Activated T-cell treated with anti-CD3 and anti-CD28 coated beads, Interleukin-2, amount 50 U/mL, for 24 hours (primary cell): Measurements from ENCODE around the gene ANKRD9.
A peak's percentile ranks its signal among the peaks of the same experiment; 100 is the strongest.
"Not testable (repeated sequence)": the region's sequence is repeated elsewhere in the genome, so short reads cannot be mapped to it uniquely, and the experiment has no call there.

ENCODE experiments used
- DNase-seq: peaks from one replicate; pipeline ENCODE4 v3.0.0-alpha.2; 2020
- H3K27ac Mint-ChIP-seq: 2 replicates; pipeline ENCODE4 v1.8.0; 2020; ENCODE audit warnings: mild to moderate bottlenecking, mixed read lengths
- H3K27me3 Mint-ChIP-seq: 2 replicates; pipeline ENCODE4 v1.8.0; 2020; ENCODE audit warnings: mixed read lengths
- H3K36me3 Mint-ChIP-seq: 2 replicates; pipeline ENCODE4 v1.8.0; 2020; ENCODE audit warnings: low read depth, mixed read lengths
- H3K4me1 Mint-ChIP-seq: 2 replicates; pipeline ENCODE4 v1.8.0; 2020; ENCODE audit warnings: low read depth, mixed read lengths
- H3K4me3 Mint-ChIP-seq: 2 replicates; pipeline ENCODE4 v1.8.0; 2020; ENCODE audit warnings: mild to moderate bottlenecking, moderate library complexity, mixed read lengths
- H3K9me3 Mint-ChIP-seq: 2 replicates; pipeline ENCODE4 v1.8.0; 2020; ENCODE audit warnings: mixed read lengths

The ANKRD9 gene, protein sequence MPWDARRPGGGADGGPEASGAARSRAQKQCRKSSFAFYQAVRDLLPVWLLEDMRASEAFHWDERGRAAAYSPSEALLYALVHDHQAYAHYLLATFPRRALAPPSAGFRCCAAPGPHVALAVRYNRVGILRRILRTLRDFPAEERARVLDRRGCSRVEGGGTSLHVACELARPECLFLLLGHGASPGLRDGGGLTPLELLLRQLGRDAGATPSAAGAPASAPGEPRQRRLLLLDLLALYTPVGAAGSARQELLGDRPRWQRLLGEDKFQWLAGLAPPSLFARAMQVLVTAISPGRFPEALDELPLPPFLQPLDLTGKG

DNA sequence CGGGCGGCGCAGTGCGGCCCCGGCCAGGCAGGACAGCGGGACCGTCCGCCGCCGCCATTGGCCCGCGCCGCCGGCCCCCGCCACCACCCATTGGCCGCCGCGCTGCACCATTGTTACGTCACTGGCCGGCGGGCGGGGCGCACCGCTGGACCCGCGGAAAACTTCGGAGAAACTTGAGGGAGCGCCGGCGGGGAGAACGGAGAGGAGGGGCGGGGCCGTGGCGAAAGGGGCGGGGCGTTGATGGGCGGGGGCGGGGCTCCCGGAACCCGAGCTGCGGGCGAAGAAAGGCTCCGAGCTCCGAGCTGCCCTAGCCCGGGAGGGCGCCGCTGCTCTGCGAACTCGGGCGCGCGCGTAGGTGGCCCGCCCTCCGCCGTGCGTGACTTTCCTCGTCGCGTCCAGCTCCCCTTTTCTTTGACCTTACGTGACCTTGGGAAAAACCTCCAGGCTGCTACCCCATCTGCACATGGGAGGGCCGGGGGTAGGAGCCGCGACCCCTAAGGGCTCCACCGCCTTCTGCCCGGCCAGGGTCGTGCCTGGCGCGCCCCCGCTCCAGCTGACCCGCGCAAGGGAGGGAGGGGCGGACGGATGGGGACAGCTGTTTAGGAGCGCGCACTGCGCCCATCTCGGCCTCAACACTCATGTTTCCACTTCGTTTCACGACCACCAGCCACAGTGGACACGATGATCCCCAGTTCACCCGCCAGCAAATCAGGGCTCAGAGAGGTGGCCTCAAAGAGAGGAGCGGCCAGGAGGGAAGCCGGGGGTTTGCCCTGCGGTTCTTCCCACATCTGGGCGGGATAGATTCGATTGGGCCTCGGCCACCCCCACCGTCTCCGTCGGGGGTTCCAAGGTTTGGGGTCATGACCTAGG lies at the start of gene ANKRD9:
ANKRD9 (minus strand) TSS at position 31 of the 870 bp plus-strand sequence. CDS start 1,887 bp downstream, outside the sequence.
- peak; percentile 94 for DNase-seq
- Mint-ChIP-seq H3K4me3 (peak within 1 kb of the TSS; percentile 76), H3K4me1 (peaks cover 17% of the 10 kb centered on the region), H3K27me3 (peaks cover 8% of the 10 kb centered on the region), H3K9me3 (no peaks in the 10 kb centered on the region), H3K27ac (peak within 1 kb of the TSS; percentile 34), H3K36me3 (peaks cover 5% of the 10 kb centered on the region)

DNA sequence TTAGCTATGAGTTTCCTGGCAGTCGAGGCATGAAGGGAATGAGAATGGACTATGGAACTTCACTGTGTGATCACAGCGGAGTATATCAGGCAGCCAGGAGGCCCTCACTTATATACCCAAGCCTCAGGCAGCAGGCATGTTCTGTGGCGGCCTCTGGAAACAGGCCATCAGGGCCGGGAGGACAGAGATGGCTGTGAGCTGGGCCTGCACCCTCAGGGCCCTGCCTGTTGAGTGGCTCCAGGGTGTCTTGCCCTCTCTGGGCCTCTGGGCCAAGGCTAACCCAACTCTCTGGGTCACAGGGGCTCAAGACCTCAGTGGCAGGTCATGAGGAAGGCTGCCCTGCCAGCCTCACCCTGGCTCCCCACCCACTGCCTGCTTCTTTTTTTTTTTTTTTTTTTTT lies 49.0 kb upstream of the ANKRD9 start:
- H3K36me3 Mint-ChIP-seq, result no peaks in the 10 kb centered on the region
- H3K9me3 Mint-ChIP-seq, result no peaks in the 10 kb centered on the region
- peaks cover 4% of the 10 kb centered on the region for H3K4me1 Mint-ChIP-seq
- H3K27me3 Mint-ChIP-seq, result no peaks in the 10 kb centered on the region
- H3K4me3 Mint-ChIP-seq, result no peak overlapping the region
- H3K27ac Mint-ChIP-seq, result no peak overlapping the region
- no peak for DNase-seq

DNA sequence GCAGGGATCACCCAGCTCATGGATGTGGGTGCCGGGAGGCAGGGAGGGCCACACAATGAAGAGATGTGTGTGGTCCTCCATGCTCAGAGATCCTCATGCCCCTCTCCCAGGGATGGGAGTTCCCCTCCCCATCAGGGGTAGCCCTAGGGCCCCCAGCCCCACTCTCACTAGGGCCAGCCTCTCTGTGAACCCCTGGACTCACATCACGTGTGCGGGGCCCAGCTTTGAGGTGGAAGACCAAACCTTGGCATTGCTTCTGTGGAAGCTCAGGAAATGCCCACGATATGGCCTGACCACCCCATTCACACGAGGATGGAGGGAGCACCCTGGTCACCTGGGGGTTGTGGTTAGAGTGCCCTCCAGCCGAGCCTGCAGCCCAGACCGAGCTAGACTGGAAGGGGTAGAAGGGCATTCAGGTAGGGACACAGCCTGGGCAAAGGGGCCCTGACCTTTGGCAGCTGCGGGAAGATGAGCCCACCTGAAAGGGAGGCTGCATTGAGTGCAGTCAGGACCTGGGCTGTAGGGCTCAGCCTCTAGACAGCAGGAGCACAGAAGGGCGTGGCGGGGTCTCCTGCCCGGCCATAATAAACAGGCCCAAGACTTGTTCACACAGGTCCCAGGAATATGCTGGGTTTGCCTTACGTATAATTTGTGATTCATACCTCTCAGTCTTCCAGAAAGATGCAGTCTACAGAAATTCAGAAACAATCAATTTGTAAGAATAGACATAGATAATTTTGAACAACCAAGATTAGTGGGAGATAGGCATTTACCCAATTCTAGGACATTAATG lies 48.1 kb upstream of the ANKRD9 start:
- no peaks in the 10 kb centered on the region for H3K27me3 Mint-ChIP-seq
- no peak overlapping the region for H3K27ac Mint-ChIP-seq
- H3K36me3 Mint-ChIP-seq, result no peaks in the 10 kb centered on the region
- peaks cover 4% of the 10 kb centered on the region for H3K4me1 Mint-ChIP-seq
- no peak for DNase-seq
- no peaks in the 10 kb centered on the region for H3K9me3 Mint-ChIP-seq
- no peak overlapping the region for H3K4me3 Mint-ChIP-seq

DNA sequence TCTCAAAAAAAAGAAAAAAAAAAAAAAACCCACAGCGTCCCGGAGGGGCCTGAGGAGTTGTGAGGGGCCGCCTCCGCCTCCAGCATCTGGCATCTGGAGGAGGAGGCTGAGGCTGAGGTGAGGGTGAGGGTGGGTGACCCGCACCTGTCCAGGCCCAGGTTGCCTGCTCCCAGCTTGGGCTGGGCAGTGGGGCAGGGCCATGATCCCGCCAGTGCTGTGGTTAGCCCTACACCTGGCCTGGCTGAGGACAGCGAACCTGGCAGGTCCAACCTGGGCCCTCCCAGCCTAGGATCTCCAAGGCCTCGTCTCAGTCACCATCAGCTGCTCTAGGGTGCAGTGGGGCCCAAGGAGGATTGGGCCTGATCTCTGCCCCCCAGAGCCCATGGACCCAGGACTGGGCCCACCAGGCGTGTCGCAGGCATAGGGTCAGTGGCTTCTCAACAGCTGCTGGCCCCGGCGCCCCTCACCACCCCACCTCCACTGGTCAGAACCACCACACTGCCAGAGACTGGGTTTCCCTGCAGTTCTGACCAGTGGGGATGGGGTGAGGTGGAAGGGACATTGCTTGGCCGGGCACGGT lies 46.6 kb upstream of the ANKRD9 start:
- H3K27ac Mint-ChIP-seq, result no peak overlapping the region
- no peaks in the 10 kb centered on the region for H3K27me3 Mint-ChIP-seq
- no peaks in the 10 kb centered on the region for H3K36me3 Mint-ChIP-seq
- peaks cover 11% of the 10 kb centered on the region for H3K4me1 Mint-ChIP-seq
- no peak overlapping the region for H3K4me3 Mint-ChIP-seq
- H3K9me3 Mint-ChIP-seq, result no peaks in the 10 kb centered on the region
- no peak for DNase-seq

DNA sequence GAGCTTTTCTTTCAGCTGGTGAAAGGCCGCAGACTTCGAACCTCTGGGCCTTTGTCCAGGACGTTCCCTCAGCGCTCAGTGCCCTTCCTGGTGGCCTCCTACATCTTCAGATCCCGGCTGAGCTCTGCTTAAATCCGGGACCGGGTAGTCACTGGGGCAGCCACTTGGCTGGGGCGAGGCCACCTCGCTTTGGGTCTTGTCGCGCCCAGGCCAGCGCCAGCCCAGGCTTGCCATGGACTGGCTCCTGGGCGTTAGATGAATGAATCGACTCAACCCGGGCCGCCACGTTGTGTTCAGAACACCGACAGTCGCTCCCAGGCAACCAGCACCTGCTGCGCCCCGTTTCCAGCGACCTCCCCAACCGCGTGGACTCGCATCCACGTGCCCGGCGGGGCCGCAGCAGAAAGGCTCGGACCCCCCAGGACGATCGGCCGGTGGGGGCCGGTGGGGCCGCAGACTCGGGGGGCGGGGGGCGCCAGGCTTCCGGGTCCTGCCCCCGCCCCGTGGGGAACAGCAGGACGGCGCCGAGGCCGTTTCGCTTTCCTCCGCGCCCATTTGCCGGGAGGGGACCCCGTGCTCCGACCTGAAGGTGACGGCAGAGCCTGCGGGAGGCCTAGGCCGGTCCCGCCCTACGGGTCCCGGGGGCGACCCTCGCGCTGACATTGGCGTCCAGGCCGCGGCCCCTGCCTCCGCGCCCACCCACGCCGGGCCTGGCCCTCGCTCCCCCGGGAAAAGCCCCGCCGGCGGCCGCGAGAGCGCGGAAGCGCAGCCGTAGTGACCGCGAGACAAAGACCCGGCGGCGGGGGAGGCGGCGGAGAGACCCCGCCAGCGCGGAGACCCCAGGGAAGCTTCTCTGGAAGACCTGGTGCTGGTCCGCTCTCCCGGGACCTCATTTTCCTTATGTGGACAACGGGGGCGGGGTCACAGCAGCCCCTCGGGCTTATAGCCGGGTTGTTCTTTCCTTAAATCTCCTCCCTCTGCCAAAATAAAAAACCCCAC lies 45.5 kb upstream of the ANKRD9 start:
- H3K4me1 Mint-ChIP-seq, result peaks cover 11% of the 10 kb centered on the region
- peak; percentile 81 for DNase-seq
- no peaks in the 10 kb centered on the region for H3K27me3 Mint-ChIP-seq
- H3K36me3 Mint-ChIP-seq, result no peaks in the 10 kb centered on the region
- no peaks in the 10 kb centered on the region for H3K9me3 Mint-ChIP-seq
- H3K4me3 Mint-ChIP-seq, result peak overlapping the region; percentile 63
- H3K27ac Mint-ChIP-seq, result peak overlapping the region; percentile 69

DNA sequence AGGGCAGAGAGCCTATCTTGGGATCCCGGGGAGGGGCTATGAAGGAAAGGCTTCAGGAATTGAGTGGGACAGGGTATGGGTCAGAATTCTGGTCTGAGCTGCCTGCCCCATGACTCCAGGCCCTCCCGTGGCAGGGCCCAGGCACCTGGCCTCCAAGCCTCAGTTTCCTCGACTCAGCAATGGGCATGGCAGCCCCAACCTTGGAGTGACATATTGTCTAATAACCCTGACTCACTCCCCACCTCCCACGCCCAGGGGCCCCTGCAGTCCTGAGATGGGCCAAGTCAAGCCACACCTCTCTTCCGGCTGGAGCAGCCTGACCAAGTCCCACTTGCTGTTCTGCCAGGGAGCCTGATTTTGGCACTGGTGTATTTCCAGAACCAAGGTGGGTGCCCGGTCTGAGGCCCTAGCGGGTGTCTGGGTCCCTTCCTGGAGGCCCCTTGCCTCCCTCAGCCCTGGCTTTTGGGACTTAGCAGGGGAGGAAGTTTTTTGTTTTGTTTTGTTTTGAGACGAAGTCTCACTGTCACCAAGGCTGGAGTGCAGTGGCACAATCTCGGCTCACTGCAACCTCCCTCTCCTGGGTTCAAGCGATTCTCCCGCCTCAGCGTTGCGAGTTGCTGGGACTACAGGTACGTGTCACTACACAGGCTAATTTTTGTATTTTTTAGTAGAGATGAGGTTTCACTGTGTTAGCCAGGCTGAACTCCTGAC lies 42.6 kb upstream of the ANKRD9 start:
- peaks cover 8% of the 10 kb centered on the region for H3K27me3 Mint-ChIP-seq
- DNase-seq, result peak; percentile 56
- H3K27ac Mint-ChIP-seq, result no peak overlapping the region
- peaks cover 11% of the 10 kb centered on the region for H3K4me1 Mint-ChIP-seq
- no peaks in the 10 kb centered on the region for H3K36me3 Mint-ChIP-seq
- H3K4me3 Mint-ChIP-seq, result no peak overlapping the region
- no peaks in the 10 kb centered on the region for H3K9me3 Mint-ChIP-seq

DNA sequence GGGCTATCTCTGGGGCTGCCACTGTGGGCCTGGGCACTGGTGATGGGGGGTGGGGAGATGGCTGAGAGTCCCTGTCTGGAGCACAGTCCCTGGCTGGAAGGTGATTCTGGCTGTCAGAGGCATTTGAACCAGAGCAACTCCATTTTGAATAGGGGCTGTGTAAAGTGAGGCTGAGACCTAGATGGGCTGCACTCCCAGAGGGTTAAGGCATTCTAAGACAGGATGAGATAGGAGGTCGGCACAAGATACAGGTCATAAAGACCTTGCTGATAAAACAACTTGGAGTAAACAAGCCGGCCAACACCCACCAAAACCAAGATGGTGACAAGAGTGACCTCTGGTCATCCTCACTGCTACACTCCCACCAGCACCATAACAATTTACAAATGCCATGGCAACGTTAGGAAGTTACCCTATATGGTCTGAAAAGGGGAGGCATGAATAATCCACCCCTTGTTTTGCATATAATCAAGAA lies 41.4 kb upstream of the ANKRD9 start:
- not testable (repeated sequence) for DNase-seq, H3K36me3 Mint-ChIP-seq, H3K9me3 Mint-ChIP-seq, H3K4me3 Mint-ChIP-seq, H3K27ac Mint-ChIP-seq
- peaks cover 15% of the 10 kb centered on the region for H3K27me3 Mint-ChIP-seq
- peaks cover 11% of the 10 kb centered on the region for H3K4me1 Mint-ChIP-seq

DNA sequence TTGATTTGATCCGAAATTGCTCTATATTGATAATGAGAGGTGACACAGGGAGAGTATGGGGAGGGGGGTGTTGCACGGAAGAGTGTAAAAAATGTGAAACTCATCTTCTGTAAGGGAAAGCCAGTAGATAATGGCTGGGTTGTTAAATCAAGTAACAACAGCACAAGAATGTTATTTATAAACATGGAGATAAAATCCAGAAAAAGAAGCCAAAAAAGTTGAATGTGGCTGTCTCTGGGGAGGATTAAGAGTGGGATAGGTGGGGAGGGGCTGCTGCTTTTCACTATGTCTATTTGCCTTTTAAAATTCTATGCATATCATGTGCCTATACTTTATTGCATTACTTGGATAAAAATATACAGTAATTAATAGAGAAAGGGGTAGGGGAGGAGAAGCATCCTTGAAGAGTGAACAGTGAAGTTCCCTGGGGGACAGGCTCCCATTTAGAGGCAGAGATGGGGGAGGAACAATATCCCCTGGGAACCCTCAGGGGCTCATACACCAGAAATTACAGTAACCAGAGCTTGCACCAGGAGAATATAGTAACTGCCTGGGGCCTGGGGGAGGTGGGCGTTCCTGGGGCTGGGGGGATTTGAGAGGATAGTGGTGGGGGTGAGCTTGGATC lies 39.2 kb upstream of the ANKRD9 start:
- Mint-ChIP-seq H3K36me3 (no peaks in the 10 kb centered on the region), H3K27ac (no peak overlapping the region), H3K4me3 (no peak overlapping the region), H3K27me3 (peaks cover 30% of the 10 kb centered on the region), H3K9me3 (no peaks in the 10 kb centered on the region), H3K4me1 (peaks cover 14% of the 10 kb centered on the region)
- no peak for DNase-seq

DNA sequence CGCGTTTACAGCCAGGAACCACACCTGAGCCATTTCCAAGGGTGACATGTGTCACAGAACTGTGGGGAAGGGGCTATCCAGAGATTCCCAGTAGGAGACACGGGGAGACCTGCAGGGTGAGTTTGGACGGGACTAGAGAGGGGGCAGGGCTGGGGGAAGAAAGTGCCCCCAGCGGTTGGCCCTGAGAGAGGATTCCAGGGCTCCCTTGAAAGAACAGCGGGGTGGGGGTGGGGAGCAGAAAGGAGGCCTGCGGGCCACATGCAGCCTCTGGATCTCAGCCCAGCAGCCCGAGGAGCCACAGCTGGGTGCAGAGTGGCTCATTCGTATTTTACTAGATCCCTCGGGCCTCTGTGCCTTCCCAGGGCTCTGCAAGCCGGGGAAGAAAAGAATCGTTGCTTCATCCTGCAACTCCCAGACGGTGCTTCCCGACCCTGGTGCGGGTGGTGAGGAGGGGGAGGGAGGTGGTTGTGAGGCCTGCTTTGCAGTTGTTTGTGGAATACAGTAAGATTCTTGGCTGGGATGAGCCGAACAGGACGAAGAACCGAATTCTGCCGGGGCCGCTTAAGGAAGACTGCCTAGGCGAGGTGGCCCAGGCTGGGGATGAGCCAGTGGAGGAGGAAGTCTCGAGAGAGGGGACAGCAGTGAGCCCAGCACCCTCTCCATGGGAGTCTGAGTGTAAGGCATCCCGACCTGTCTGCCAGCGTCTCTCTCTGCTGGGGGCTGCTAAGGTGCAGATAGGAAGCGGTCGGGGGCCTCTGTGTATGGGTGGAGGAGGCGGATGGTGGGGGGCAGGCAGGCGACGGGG lies 36.1 kb upstream of the ANKRD9 start:
- peaks cover 7% of the 10 kb centered on the region for H3K4me1 Mint-ChIP-seq
- no peak overlapping the region for H3K27ac Mint-ChIP-seq
- no peaks in the 10 kb centered on the region for H3K36me3 Mint-ChIP-seq

DNA sequence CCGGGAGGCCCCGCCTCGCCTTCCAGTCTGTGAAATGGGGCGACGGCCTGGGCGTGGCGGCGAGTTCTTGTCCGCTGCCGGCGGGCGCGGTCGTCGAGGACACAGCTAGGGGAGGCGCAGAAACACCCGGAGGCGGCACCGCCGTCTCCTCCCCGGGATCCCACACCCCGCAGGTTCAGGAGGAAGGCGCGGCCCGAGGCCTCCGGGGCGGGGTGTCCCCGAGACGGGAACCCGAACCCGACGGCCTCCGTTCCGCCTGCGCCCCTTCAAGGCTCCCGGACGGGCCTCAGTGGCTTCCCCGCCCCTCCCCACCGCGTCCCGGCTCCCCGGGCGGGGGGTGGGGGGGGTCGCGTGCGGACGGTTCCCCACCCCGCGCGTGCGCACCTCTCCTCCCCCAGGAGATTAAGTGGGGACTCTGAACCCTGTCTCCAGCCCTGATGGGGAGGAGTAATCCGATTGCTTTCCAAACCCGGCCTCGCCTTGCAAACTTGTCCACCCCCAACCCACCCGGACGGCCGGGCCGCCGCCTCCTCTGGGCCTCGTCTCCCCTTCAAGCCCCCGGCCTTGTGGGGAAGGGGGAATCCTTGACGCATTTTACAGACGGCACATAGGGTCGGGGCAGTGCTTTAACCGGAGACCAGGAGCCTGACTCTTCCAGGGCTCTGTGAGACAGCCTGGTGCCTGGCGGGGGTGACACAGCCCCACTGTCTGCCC lies 35.3 kb upstream of the ANKRD9 start:
- peaks cover 38% of the 10 kb centered on the region for H3K27me3 Mint-ChIP-seq

More for the DNA sequence above, 36.1 kb upstream of the ANKRD9 start:
- Mint-ChIP-seq H3K27me3 (peaks cover 38% of the 10 kb centered on the region), H3K4me3 (no peak overlapping the region), H3K9me3 (no peaks in the 10 kb centered on the region)
- no peak for DNase-seq

DNA sequence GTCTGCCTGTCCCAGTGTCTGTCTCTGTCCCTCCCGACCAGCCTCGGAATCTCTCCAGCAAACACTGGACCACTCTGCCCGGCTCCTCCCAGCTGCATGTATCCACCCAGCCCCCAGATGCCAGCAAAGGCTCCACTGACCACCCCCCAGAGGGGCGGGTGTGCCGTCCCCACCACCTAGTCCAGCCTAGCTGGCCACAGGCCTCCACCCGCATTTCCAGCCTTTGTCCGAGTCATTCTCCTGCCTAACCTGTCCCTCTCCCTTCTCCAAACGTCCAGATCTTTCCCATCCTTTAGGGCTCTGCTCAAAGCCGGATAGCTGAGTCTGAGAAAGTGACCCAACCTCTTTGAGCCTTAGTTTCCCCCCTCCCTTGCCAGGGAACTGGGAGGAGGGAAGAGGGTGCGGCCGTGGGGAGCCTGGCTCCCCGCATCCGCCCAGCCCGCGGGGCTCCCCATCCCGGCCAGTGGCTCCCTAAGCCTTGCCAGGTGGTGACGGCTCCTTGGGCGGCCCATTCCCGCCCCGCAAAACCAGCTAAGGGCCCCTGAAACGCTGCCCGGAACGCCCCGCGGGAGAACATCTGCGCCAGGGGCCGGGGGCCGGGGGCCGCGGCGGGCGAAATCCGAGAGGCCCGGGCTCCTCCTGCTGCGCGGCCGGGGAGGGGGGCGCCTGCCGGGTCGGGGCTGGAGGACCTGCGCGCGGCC lies 34.6 kb upstream of the ANKRD9 start:
- peaks cover 7% of the 10 kb centered on the region for H3K4me1 Mint-ChIP-seq
- peaks cover 38% of the 10 kb centered on the region for H3K27me3 Mint-ChIP-seq
- no peak for DNase-seq
- no peak overlapping the region for H3K27ac Mint-ChIP-seq
- no peaks in the 10 kb centered on the region for H3K9me3 Mint-ChIP-seq
- H3K4me3 Mint-ChIP-seq, result no peak overlapping the region
- H3K36me3 Mint-ChIP-seq, result no peaks in the 10 kb centered on the region

More for the DNA sequence above, 35.3 kb upstream of the ANKRD9 start:
- Mint-ChIP-seq H3K4me3 (no peak overlapping the region), H3K9me3 (no peaks in the 10 kb centered on the region), H3K36me3 (no peaks in the 10 kb centered on the region), H3K4me1 (peaks cover 7% of the 10 kb centered on the region), H3K27ac (no peak overlapping the region)
- peak; percentile 50 for DNase-seq
